ENCODE data around the gene BMP4. TPM values are rescaled to one million over a fixed set of nuclear protein-coding genes. Genes with fewer than 3 reads are reported as not detected.

Gene BMP4
- total RNA-seq, result 11.5 and 30.2 TPM in 2 replicates

GRCh38 chr14:53956427-53957201 is at the start of gene BMP4:
Gene BMP4 (minus strand): TSS chr14:53956825. CDS start chr14:53952222, 4,603 bp downstream.

